HG03521 (cell line): ENCODE data around the gene CEP85L.
"Not testable (repeated sequence)": the region's sequence is repeated elsewhere in the genome, so short reads cannot be mapped to it uniquely, and the experiment has no call there.

Experiments used
- ATAC-seq: cut with Tn5 transposase; IDR thresholded peaks from one replicate; pipeline ENCODE4 v1.9.1; 2021; ENCODE audit warnings: mild to moderate bottlenecking, moderate library complexity; ENCODE audit not compliant: unreplicated experiment

CEP85L gene

DNA sequence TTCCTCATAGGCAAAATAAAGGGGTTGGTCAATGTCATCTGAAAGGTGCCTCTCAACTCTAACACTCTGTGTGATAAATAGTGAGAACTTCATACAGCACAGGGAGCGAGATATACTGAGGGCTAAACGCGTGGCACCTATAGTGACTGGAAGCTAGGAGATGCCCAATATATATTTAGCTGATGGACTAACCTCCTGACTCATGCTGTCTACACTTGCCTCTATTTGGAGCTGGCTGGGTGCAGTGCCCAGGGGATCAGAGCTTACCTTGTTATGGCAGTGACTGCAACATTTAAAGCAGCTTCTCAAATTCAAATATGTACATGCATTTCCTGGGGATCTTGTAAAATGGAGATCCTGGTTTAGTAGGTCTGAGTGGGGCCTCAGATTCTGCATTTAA is 214.9 kb downstream of the CEP85L start:
- ATAC-seq = no peak

DNA sequence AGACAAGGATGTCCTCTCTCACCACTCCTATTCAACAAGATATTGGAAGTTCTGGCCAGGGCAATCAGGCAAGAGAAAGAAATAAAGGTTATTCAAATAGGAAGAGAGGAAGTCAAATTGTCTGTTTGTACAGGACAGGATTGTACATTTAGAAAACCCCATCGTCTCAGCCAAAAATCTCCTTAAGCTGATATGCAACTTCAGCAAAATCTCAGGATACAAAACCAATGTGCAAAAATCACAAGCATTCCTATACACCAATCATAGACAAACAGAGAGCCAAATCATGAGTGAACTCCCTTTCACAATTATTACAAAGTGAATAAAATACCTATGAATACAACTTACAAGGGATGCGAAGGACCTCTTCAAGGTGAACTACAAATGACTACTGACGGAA is 217.2 kb downstream of the CEP85L start:
- not testable (repeated sequence) for ATAC-seq

DNA sequence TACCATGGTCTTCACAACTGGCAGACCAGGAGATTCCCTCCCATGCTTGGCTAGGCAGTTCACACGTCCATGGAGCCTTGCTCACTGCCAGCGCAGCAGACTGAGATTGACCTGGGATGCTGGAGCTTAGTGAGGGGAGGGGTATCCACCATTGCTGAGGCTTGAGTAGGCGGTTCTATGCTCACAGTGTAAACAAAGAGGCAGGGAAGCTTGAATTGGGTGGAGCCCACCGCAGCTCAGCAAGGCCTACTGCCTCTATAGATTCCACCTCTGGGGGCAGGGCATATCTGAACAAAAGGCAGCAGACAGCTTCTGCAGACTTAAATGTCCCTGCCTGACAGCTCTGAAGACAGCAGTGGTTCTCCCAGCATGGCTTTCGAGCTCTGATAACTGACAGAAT is 230.1 kb downstream of the CEP85L start:
- ATAC-seq = not testable (repeated sequence)

DNA sequence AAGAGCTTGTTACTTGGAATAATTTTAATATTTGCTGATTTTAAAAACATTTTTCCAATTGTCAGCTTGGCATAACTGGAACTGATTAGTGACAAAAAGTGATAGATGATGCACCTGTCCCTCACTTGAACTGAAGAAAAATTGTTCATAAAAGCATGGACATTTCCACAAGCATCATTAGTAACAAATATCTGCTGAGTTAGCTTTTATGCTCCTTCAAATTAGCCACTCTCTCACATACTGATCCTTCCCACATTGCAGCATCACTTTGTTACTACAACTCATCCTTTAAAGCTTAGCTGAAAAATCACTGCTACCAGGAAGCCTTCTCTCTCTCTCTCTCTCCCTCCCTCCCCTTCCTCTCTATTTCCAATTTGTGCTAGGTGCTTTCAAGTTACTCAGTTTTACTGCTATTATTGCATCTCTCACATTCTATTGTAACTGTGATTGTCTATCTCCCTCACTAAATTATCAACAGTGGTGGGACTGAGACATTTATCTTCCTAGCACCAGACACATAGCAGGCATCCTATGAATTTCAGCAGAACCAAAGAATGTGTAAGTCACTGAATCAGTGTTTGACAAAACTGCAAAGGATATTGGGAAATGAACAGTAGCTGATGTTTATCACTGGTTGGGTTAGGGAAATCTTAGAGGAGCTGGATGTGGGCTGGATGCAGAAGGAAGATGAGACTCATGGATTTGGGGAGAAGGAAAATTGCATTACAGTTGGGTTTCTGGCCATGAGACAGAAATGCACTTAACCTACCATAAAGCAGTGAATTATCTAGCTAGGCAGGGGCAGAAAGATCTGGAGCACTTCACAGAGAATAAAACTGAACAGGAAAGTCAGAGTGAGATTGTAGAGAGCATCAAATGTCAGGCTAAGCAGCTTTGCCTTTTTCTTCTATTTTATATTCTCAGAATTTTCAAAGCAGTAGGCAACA is 231.7 kb downstream of the CEP85L start:
- ATAC-seq = no peak
